ENCODE data around the gene ISL2. TPM values are rescaled to one million over a fixed set of nuclear protein-coding genes. Genes with fewer than 3 reads are reported as not detected.
A peak's percentile ranks its signal among the peaks of the same experiment; 100 is the strongest.

The ISL2 gene
- total and polyA plus RNA-seq, 2 of the 13 experiments (the other 11 are each of a cell fraction or from before 2014, with no cell fraction given) = 4.3 to 5.1 TPM

- TF ChIP-seq ZNF280D (CRISPR knock-in tag; IDR thresholded peaks at IDR 0.05) = peak; percentile 64; the same call in 1 of the 2 replicates
- peak; percentile 96 for TF ChIP-seq ARNT2 (CRISPR knock-in tag; IDR thresholded peaks at IDR 0.05; ENCODE audit: low read depth)
- TF ChIP-seq CBX2 (IDR thresholded peaks at IDR 0.05; ENCODE audit: low read depth, low read length) = no peak
- no peak for TF ChIP-seq CBX2 (CRISPR knock-in tag; IDR thresholded peaks at IDR 0.05; ENCODE audit: low read depth)
- TF ChIP-seq SIX4 (CRISPR knock-in tag; IDR thresholded peaks at IDR 0.05) = 0 out of 2 replicates have a peak, but pooled peaks have one; percentile 17
- no peak for TF ChIP-seq SOX6 (IDR thresholded peaks at IDR 0.05)
- peak; percentile 74 for TF ChIP-seq SOX6 (CRISPR knock-in tag; IDR thresholded peaks at IDR 0.05)
- peak; percentile 99 for TF ChIP-seq PHF8 (CRISPR knock-in tag; IDR thresholded peaks at IDR 0.05)
- TF ChIP-seq KAT8 (CRISPR knock-in tag; IDR thresholded peaks at IDR 0.05) = peak; percentile 89
- TF ChIP-seq POGK (CRISPR knock-in tag; conservative IDR thresholded peaks at IDR 0.05) = peak; percentile 77
- TF ChIP-seq ZNF34 (CRISPR knock-in tag; IDR thresholded peaks at IDR 0.05; ENCODE audit: borderline replicate concordance) = no peak; the same call in 1 of the 2 replicates
- 0 out of 2 replicates have a peak, but pooled peaks have one; percentile 40 for TF ChIP-seq HOXA9 (CRISPR knock-in tag; IDR thresholded peaks at IDR 0.05; ENCODE audit: borderline replicate concordance)
- TF ChIP-seq ZNF552 (CRISPR knock-in tag; IDR thresholded peaks at IDR 0.05; ENCODE audit: borderline replicate concordance) = no peak
- peak; percentile 24; the same call in 1 of the 2 replicates for TF ChIP-seq ZNF484 (CRISPR knock-in tag; IDR thresholded peaks at IDR 0.05; ENCODE audit: borderline replicate concordance, low read depth)
- peak; percentile 81; the same call in 1 of the 2 replicates for TF ChIP-seq ZNF333 (CRISPR knock-in tag; IDR thresholded peaks at IDR 0.05; ENCODE audit: borderline replicate concordance)
- TF ChIP-seq KDM1A (CRISPR knock-in tag; IDR thresholded peaks at IDR 0.05) = no peak
- TF ChIP-seq ZNF616 (CRISPR knock-in tag; IDR thresholded peaks at IDR 0.05; ENCODE audit: low read depth) = 0 out of 2 replicates have a peak, but pooled peaks have one; percentile 49
- TF ChIP-seq ARNTL (CRISPR knock-in tag; IDR thresholded peaks at IDR 0.05) = peak; percentile 86
- peak; percentile 80 for TF ChIP-seq ZNF547 (CRISPR knock-in tag; IDR thresholded peaks at IDR 0.05)
- no peak for TF ChIP-seq SMARCC2 (IDR thresholded peaks at IDR 0.05)
- TF ChIP-seq RORA (CRISPR knock-in tag; IDR thresholded peaks at IDR 0.05) = no peak
- no peak; the same call in 1 of the 2 replicates for TF ChIP-seq ATF5 (CRISPR knock-in tag; IDR thresholded peaks at IDR 0.05; ENCODE audit: low read depth)
Observed at GRCh38 chr15:76311100-76311953, 25.2 kb upstream of the ISL2 start, which contains the start of gene ETFA (continued).
